Activated effector memory CD4-positive, alpha-beta T cell treated with anti-CD3 and anti-CD28 coated beads, Interleukin-2, amount 50 U/mL, for 16 hours (primary cell): Measurements from ENCODE around the gene TTLL9.
A peak's percentile ranks its signal among the peaks of the same experiment; 100 is the strongest.

Experiments
- DNase-seq: peaks from one replicate; pipeline ENCODE4 v3.0.0-alpha.2; 2020

The TTLL9 gene

DNA sequence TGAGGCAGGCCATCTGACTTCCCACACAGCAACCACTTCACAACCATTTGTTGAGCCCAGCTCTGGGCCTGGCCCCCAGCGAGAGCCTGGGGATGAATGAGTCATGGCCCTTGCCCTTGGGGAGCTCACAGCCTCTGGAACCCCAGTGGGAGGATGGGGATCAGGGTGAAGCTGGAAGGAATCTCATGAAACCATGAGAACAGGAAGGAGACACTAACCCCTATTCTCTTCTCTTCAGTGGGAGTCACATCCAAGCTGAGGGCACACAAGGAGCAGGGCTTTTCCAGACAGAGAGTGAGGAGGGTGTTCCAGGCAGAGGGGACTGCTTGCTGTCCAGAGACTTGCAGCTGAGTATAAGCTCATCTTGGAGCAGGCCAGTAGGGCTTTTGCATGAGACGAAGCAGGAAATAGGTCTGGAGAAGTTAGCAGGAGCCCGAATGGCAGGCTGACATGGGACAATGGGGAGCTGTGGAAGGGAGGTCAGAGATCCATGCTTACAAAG is 32.5 kb upstream of the TTLL9 start:
- DNase-seq: no peak

DNA sequence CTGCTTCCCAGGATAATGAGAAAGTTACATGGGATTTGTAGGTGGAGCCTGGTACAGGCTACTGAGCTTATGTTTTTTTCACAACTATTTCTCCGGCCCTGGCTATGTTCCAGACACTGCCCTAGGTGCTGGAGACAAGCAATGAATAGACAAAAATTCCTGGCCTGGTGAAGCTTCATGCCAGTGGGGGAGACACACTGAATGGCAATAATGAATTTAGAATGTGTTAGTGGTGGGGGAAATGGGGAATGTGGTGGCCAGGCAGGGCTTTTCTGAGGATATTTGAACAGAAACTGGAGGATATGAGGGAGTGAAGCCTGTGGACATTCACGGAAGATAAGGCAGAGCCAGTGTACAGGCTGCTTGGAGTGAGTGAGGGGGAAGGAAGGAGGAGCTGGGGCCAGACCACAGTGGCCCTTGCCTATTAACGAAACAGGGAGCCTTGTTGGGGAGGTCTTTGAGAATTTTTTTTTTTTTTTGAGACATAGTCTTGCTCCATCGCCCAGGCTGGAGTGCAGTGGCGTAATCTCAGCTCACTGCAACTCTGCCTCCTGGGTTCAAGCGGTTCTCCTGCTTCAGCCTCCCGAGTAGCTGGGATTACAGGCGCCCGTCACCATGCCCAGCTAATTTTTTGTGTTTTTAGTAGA is 31.7 kb upstream of the TTLL9 start:
- no peak for DNase-seq

DNA sequence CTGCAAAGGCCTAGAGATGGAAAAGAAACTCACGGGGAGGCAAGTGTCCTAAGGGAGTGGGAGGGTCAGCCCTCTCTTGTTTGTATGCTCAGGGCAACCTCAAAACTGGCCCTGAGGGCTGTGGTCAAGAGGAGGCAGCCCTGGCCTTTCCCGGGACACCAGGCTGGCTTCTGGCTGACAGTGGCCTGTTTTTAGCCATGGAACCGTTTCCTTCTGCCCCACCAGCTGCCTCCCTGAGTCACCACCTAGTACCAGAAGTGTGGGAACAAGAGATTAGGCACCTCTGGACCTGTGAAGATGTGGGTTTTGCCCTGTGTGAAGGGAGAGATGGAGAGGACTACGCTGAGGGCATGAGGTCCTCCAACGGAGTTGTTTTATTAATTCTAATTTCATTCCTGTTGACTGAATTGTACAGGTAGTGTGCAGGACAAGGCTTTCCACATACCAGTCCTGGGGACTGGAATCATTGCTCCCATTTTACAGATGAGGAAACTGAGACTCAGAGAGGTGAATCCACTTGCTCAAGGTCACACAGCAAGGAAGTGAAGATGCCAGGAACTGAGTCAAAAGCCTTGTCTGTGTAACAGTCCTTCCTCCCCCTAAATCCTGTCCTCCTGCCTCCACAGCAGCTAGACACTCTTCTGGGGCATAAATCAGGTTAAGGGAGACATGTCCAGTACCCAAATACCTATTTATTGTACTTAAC is 30.5 kb upstream of the TTLL9 start:
- DNase-seq: no peak

DNA sequence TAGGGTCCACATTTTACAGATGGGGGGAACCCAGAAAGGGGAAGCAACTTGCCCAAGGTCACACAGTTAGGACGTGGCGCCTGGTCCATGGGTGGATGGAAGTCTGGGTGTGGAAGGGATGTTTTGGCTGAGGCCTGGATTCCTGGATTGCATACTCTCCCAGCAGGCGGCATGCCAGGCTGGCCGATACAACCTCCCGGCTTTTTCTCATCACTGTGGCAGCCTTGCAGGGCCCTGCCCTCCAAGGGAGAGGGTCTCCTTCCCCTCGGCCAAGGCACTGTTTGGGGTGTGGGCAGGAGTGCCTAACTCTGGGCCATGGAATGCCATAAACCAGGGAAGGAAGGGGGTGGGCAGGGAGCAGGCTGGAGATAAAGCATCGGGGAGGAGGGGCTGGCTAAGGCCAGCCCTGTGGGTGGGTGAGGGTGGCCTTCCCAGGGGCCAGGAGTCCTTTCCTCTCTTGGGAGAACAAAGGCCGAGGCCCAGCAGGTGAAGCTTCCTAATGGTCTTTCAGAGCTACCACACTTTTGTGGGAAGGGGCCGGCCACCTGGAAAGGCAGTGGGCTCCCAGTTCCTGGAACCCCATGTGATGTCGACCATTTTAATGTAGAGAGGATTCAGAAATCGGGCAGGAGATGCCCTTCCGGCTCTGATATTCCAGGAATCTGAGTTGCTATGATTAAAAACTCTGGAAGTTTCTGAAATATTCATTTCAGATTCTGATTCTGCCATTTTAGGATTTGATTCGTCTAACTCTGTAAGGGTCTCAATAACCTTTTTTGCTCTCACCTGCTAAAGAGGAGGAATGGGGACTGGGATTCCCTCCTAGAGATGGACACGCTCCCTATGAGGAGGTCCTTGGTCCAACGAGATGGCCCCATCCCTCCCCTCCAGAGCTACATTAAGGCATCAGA is 29.3 kb upstream of the TTLL9 start:
- no peak for DNase-seq

DNA sequence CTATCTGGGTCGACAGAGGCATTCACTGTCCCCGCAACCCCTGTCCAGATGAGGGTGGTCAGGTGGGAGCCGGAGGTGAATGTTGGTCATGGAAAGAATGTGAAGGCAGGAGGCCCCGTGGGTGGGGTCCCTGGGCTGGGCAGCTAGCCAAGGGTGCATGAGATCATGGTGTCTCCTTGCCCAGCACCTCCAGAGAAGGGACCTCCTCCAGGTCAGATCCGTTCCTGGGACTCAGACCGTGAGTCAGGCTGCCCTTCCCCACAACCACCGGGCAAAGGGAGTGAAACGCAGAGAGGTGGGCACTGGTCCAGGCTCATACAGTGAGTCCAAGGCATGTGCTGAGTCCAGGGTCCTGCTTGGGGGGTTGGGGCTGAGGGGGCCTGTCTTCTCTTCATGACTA is 28.5 kb upstream of the TTLL9 start:
- no peak for DNase-seq

DNA sequence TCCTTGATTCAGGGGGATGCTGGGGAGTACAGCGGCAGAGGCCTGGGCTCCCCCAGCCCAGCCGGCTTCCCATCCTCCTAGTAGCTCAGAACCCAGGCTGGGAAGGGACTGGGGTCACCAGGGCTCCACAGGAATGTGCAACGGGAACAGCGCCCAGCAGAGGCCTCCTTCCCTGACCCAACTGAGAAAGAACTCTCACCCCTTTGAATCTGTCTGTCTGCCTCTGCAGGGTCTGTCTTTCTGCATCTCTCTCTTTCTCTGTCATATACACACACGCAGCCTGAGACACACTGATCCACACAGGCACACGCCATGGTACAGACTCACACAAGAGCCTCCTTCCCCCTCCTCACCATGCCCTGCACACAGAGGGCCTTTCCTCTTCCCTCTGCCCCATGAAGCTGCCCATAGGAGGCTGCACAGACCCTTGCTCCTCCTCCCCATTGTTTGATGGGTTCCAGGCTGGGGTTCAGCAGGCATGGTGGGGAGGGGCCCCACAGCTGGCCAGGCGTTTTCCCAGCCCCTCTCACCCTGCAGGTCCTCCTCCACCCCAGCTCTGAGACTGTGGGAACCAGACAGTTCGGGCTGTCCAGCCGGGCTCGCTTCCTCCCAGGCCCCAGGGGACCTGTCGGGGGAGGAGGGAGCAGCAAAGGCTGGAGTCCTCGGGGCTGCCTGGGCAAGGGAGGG is 27.8 kb upstream of the TTLL9 start:
- DNase-seq: no peak

DNA sequence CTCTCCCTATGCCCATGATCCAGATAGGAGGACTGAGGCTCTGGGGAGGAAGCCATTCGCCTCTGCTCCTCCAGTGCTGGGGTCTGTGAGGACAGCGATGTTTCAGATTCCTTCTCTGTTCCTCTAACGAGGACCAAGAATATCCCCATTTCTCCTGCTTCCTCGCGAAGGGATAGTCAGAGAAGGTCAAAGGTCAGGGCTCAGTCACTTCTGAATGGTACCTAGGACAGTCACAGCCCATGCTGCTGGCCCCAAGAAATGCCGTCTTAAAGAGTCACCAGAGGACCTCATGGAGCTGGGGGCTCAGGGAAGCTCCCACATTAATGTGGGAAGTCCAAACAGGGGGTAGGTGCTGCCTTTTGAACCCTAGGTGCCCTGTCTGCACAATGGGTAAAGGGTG is 27.1 kb upstream of the TTLL9 start:
- no peak for DNase-seq

DNA sequence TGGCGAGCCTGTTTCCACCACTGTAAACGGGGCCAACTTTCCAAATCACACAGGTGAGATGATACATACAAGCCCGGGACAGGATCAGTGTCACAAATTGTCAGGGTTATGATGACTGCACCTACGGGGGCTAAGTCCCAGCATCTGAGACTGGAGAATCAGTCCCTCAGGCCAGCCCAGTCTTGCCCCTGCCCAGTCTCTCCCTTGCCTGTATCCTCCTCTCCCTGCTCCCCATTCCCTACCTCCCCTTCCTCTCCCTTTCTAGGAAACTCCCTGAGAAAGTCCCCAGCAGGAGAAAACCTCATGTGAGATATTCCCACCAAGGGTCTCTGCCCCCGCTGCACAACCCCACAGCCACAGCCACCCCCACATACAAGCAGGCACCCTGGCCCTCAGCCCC is 26.6 kb upstream of the TTLL9 start:
- no peak for DNase-seq

DNA sequence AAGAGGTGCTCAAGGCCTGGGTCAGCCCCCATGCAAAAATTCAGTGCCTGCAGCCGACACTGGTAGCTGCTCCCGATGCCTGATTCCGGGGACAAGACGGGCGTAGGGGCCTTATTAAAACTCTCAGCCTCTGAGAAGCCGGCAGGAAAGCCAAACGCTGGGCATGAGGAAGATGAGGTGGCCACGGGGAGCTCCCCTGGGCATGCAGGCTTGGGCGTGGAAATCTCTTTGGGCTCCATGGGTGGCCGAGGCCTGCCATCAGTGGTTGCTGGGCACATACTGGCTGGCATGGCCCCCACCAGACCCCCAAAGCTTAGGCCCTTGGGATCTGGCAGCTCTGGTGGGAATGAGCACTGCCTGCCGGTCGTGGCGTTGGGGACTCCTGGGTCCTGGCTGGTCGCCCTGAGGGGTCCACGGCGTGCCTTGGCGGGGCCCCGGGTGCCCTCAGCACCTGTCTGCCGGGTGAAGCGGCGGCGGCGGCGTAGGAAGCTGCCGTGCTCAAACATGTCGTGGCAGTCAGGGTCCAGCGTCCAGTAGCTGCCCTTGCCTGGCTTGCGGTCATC is 25.6 kb upstream of the TTLL9 start:
- no peak for DNase-seq

DNA sequence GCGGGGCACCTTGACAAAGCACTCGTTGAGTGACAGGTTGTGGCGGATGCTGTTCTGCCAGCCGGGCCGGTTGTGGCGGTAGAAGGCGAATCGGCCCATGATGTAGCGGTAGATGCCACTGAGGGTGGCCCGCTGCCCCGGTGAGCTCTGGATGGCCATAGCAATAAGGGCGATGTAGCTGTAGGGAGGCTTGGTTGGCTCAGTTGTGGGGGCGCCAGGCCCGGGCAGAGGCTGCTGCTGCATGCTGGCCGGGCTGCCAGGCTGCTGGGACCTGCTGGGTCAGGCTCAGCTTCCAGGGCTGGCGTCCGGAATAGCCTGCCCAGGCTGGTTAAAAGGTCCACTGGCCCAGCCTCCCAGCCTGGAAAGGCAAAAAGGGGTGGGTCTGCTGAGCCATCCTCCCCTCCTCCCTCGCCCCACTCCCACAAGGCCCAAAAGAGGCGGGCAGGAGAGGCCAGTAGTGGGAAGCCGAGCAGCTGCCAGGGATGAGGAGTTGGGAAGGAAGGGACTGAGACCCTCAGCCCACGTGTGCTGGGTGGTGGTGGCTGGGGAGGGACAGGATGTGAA is 25.1 kb upstream of the TTLL9 start, which contains the start of gene FOXS1:
Gene FOXS1 (minus strand): TSS at position 305 of the 564 bp plus-strand sequence. CDS start 62 bp downstream, at position 243.
- DNase-seq: no peak

DNA sequence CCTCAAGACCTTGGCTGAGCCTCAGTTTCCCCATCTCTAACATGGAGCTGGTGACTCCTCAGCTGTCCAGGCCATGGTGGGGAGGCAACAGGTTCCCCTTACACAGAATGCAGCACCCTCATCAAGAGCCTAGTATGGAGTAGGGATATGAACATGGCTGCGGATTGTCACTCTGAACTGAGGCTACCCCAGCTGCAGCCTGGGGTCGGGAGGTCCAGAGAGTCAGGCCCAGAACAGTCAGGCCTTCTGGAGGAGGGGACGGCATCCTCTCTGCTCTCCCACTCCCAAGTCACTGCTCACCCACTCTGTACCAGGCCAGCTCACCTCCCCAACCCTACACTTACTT is 23.7 kb upstream of the TTLL9 start:
- no peak for DNase-seq

DNA sequence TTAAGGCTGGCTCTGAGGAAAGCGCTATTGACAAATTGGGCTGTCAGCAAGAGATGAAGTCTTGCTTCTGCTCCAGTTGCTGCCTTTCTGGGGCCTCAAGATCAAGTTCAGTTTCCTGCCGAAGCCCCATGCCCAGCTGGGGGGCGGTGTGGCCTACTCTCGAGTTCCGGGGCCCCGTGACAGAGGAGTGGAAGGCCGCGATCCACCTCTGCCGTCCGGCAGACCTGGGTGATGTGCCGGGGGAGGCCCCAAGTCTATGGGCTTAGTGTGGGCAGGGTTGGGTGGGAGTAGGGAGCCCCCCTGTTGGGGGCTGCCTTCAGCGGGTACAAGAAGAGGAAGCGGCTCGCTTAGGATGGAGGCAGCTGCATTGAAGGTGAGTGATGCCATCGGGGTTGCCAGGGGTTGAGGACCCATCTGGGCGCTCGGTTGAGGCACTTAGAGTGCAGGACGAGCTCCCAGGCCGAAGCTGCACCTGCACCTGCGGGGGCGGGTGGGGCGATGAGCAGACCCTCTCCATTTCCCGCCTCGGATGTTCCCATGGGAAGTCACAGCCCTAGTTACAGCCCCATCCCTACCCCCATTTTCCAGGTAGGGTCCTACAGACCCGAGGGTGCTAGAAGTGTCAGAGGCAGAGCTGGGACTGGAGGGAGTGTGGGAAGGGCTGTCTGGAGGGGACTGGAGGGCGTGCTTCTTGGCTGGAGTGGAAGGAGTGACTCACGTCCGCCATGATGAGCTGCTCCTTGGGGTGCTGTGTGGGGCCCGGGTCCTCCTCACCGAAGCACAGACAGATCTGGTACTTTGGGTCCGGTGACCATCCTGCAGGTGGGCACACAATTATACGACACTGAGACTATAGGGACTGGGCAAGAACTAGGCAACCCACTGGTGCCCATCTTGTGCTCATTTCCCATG is 22.1 kb upstream of the TTLL9 start:
- DNase-seq: no peak

DNA sequence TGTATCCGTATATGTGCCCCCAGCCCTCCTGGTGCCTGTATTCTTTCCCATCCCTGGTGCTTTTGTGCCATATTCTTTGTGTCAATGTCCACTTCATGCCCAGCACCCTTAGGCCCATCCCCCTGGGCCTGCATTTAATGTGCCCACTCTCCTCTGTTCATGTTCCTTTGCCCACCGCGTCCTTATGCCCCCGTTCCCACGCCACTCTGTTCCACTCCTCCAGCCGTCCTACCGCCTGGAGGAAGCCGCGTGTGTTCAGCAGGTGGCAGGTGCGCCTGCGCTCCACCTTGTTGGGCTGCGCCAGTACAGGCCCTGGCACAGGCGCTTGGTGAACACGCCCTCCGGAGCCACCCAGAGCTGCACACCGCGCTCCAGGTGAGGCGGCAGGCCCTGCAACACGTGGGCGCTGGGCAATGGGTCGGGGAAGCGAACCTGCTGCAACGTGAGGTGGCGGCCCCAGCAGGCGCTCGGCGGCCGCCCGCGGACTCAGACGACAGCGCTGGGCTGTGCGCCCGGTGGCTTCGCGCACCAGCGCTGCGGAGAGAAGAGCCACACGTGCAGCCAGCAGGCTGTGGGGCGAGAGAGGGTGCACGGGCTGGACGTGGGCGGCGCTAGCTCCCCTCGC is 21.0 kb upstream of the TTLL9 start:
- DNase-seq: no peak

DNA sequence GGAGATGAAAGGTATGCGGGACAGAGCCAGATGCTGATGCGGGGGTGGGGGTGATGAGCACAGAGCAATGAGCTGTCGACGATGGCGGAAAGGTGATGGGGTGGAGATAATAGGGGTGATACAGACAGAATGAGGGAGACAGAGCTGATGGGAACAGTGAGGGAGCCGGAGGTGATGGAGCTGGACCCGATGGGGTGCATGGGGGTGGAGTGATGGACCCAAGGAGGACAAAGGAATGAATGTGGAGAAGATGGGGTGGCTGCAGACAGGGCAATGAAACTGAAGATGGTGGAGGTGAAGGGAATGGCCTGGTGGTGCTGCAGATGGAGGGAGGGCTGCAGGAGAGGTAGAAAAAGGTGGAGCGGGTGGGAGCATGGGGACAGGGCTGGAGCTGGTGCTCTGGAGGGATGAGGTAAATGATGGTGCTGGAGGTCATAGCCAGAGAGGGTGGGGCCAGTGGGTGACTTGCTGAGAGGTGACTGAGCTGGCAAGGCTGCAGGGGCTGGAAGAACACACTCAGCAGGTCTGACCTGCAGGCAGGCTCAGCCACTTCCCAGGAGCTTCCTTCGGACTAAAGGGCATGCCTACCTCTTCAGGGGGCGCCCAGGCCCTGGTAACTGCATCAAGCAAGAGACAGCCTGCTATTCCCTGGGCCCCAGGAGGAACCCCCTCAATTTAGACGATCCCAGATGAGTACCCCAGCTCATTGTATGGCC is 19.0 kb upstream of the TTLL9 start:
- DNase-seq: no peak

DNA sequence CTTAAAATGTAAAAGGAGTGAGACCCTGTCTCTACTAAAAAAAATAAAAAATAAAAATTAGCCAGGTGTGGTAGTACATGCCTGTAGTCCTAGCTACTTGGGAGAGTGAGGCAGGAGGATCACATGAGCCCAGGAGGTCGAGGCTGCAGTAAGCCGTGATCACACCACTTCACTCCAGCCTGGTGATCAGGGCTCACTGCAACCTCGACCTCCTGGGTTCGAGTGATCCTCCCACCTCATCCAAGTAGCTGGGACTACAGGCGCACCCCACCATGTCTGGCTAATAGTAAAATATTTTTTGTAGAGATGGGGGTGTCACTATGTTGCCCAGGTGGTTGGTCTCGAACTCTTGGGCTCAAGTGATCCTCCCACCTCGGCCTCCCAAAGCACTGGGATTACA is 17.0 kb upstream of the TTLL9 start:
- DNase-seq: no peak

DNA sequence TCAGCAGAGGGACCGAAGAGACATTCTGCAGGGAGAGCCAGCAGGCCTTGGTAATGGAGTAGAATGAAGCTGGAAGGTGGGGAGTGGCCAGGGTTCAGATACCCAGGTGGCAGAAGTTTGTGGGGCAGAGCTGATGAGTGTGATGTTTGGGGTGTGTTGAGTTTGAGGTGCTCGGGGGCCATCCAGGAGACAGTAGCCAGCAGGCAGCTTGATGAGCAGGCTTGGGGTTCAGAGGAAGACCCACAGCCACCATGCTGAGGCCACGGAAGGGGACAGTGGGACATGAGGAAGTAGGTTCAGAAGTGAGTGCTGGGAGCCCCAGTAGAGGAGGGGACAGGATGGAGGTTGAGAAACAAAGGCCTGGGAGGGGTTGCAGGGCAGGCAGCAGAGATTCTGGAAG is 13.9 kb upstream of the TTLL9 start:
- DNase-seq: no peak

DNA sequence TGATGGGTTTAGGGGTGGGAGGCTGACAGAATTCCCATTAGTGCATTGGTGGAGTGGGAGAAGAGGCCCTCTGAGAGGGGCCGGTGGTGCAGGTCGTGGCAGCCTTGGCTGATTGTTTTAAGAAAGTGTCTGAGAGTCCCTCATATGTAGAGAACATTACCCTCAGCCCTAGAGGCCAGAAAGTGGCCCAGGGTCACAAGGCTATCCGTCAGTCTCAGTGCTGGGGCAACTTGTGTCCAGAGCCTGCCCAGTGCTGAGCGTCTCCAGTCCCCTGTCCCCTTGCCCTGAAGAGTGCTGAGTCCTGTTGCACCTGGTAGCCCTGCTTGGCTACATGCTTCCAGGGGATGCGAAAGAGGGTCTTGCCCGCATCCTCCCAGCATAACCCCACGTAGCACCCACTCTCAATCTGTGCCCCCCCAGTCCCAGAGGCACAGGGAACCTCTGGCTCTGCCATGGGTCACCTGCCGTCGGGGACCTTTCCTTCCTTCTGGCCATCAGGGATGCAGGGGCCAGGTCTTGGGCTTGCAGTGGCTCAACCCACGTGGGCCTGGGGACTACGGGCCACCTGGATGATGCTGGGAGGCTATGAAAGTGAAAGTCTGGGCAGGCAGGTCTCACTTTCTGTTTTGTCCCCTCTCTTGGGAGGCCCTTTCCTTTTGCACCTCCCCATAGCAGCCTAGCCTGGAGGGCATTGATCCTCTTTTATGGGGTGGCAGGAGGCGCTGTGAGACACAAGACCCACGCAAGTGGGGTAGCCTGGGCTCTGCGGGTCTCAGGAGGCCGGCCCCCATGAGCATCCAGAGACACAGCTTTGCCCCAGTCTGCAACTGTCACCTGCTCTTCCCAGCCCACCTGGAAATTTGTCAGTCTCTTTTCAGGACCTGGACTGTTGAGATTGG is 12.3 kb upstream of the TTLL9 start:
- peak; percentile 55 for DNase-seq

DNA sequence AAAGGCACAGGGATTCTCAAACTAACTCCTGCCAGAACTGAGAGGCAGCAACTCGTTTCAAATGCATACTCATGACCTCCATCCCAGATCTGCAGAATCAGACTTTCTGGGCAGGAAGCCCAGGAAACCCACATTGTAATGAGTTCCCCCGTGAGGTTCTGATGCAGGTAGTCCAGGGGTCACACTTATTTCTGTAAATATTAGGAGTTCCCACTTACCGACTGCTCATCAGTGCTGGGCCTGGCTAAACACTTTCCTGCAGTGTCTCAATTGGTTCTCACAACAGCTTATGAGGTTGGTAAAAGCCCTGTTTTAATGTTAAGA is 11.7 kb upstream of the TTLL9 start:
- DNase-seq: peak; percentile 31
